ENCODE data around the gene CASP5.

GRCh38 chr11:105052487-105052886 lies 29.5 kb upstream of the CASP5 start:
- TF ChIP-seq CTCF (IDR thresholded peaks at IDR 0.05) (no peak), POLR2A (IDR thresholded peaks at IDR 0.05) (no peak), POLR2AphosphoS5 (IDR thresholded peaks at IDR 0.05) (no peak)
